HepG2 (cell line): ENCODE results near the gene ZNF28. TPM values are rescaled to one million over a fixed set of nuclear protein-coding genes. Genes with fewer than 3 reads are reported as not detected.
"Not testable (repeated sequence)": the region's sequence is repeated elsewhere in the genome, so short reads cannot be mapped to it uniquely, and the experiment has no call there.

Source experiments
- ELF3 ChIP-seq: IDR thresholded peaks from 2 replicates; pipeline ENCODE4 v1.6.1; 2016; ENCODE audit warnings: missing genetic modification reagents, missing compliant biosample characterization
- FOSL2 ChIP-seq: sonication (generic); formaldehyde crosslinking; IDR thresholded peaks from 2 replicates; pipeline ENCODE4 v1.4.0; 2020; ENCODE audit warnings: missing genetic modification reagents
- GATAD1 ChIP-seq: IDR thresholded peaks from 2 replicates; pipeline ENCODE4 v1.6.1; 2016; ENCODE audit warnings: missing genetic modification reagents, missing compliant biosample characterization
- HNF4A ChIP-seq: sonication (generic); formaldehyde crosslinking; IDR thresholded peaks from 2 replicates; pipeline ENCODE4 v1.4.0; 2020; ENCODE audit warnings: missing genetic modification reagents
- HOXA3 ChIP-seq: sonication (generic); formaldehyde crosslinking; IDR thresholded peaks from 2 replicates; pipeline ENCODE4 v1.5.0; 2020; ENCODE audit warnings: missing genetic modification reagents
- MAZ ChIP-seq, 2 experiments: sonication (generic) in 1 of 2; formaldehyde crosslinking in 1 of 2; IDR thresholded peaks; 2 replicates each; pipeline versions ENCODE4 v1.5.0 to v1.6.1; 2012 to 2020; ENCODE audit warnings: low read depth in 2 of 2, mild to moderate bottlenecking in 2 of 2, borderline replicate concordance in 1 of 2, improper control_type of control experiment in 1 of 2, low read length in 1 of 2, missing genetic modification reagents in 1 of 2, moderate library complexity in 1 of 2
- MED1 ChIP-seq: sonication (generic); formaldehyde crosslinking; IDR thresholded peaks from 2 replicates; pipeline ENCODE4 v1.4.0; 2020; ENCODE audit warnings: missing genetic modification reagents
- MIER3 ChIP-seq: IDR thresholded peaks from 2 replicates; pipeline ENCODE4 v1.6.1; 2016; ENCODE audit warnings: missing compliant biosample characterization, borderline replicate concordance
- MXI1 ChIP-seq: IDR thresholded peaks from 3 replicates; pipeline ENCODE4 v1.6.1; 2012; ENCODE audit warnings: low read depth, low read length, inconsistent platforms, borderline replicate concordance
- PHF5A ChIP-seq: IDR thresholded peaks from one replicate; pipeline ENCODE4 v1.6.1; 2018; ENCODE audit warnings: low read depth, missing genetic modification reagents; ENCODE audit not compliant: unreplicated experiment
- POGZ ChIP-seq: sonication (generic); formaldehyde crosslinking; IDR thresholded peaks from 2 replicates; pipeline ENCODE4 v1.4.0; 2020; ENCODE audit warnings: mild to moderate bottlenecking, missing genetic modification reagents
- POLR2AphosphoS5 ChIP-seq: IDR thresholded peaks from 2 replicates; pipeline ENCODE4 v1.6.1; 2012; ENCODE audit warnings: low read depth, low read length
- POLR2G ChIP-seq: fragments of 200-400 bp; formaldehyde crosslinking; IDR thresholded peaks from 2 replicates; pipeline ENCODE4 v1.6.1; 2018; ENCODE audit warnings: mild to moderate bottlenecking, low read depth, low read length, moderate library complexity
- PRDM15 ChIP-seq: sonication (generic); formaldehyde crosslinking; IDR thresholded peaks from 2 replicates; pipeline ENCODE4 v1.4.0; 2020; ENCODE audit warnings: missing genetic modification reagents
- SOX13 ChIP-seq, 3 experiments: fragments of 450-650 bp in 1 of 3; sonication (generic) in 1 of 3; formaldehyde crosslinking in 1 of 3; IDR thresholded peaks in 2 of 3; conservative IDR thresholded peaks in 1 of 3; 2 replicates each; pipeline versions ENCODE4 v1.5.0 to v1.6.1; 2016 to 2020; ENCODE audit warnings: antibody characterized with exemption in 1 of 3, mild to moderate bottlenecking in 1 of 3, missing compliant biosample characterization in 1 of 3, missing genetic modification reagents in 1 of 3, moderate library complexity in 1 of 3
- SRY ChIP-seq: sonication (generic); formaldehyde crosslinking; IDR thresholded peaks from 2 replicates; pipeline ENCODE4 v1.8.0; 2022; ENCODE audit warnings: mild to moderate bottlenecking, missing genetic modification reagents
- ZNF772 ChIP-seq: sonication (generic); formaldehyde crosslinking; IDR thresholded peaks from 2 replicates; pipeline ENCODE4 v1.5.0; 2020; ENCODE audit warnings: mild to moderate bottlenecking, missing genetic modification reagents
- ZNF788 ChIP-seq: sonication (generic); formaldehyde crosslinking; IDR thresholded peaks from 2 replicates; pipeline ENCODE4 v1.5.0; 2020; ENCODE audit warnings: mild to moderate bottlenecking, missing genetic modification reagents, borderline replicate concordance
- polyA plus RNA-seq, 8 experiments: library from polyadenylated mRNA; depleted of rRNA in 3 of 8; stranded (reverse) in 7 of 8; unstranded in 1 of 8; fragments of >200 nt; fragmentation: Illumina TruSeq in 4 of 8; extraction: Trizol in 4 of 8; gene quantifications; 2 replicates each; pipeline versions ENCODE4 v1.2.1 to v1.2.3, GENCODE V29; 2011 to 2016; ENCODE audit warnings: low read depth in 4 of 8, missing spikeins in 1 of 8, mixed read lengths in 1 of 8; ENCODE audit not compliant: insufficient read depth in 1 of 8
- total RNA-seq, 5 experiments: library from RNA; depleted of rRNA; stranded (reverse); fragments of >200 nt; fragmentation: Illumina TruSeq; extraction: Trizol; gene quantifications; 2 replicates each; pipeline ENCODE4 v1.2.3, GENCODE V29; 2016; ENCODE audit warnings: low read depth in 1 of 5
- TF ChIP-seq, protein P1 (sequence below): sonication (generic); formaldehyde crosslinking; IDR thresholded peaks from 2 replicates; pipeline ENCODE4 v1.4.0; 2020; ENCODE audit warnings: mild to moderate bottlenecking, missing genetic modification reagents

ZNF28 gene
- total and polyA plus RNA-seq, 2 of the 13 experiments (the other 11 are each of a cell fraction or from before 2014, with no cell fraction given): 5.0 to 16.0 TPM

GRCh38 chr19:52857378-52858191, 36.2 kb upstream of the ZNF28 start, which contains the start of gene ZNF468 (continued):
- TF ChIP-seq SOX13 (IDR thresholded peaks at IDR 0.05); MAZ (IDR thresholded peaks at IDR 0.05; ENCODE audit: borderline replicate concordance, low read depth, low read length): not testable (repeated sequence)
- TF ChIP-seq SOX13 (CRISPR knock-in tag; conservative IDR thresholded peaks at IDR 0.05 in 1 of 2, IDR thresholded peaks at IDR 0.05 in 1 of 2) (0 out of 4 replicates have a peak, but pooled peaks of 1 of the 2 experiments have one; percentile 7), MXI1 (peak; percentile 10; the same call in 1 of the 3 replicates), HNF4A (peak; percentile 69), MED1 (CRISPR knock-in tag) (peak; percentile 50; the same call in 1 of the 2 replicates), POLR2AphosphoS5 (peak; percentile 70), ZNF788 (peak; percentile 58; the same call in 1 of the 2 replicates), PHF5A (CRISPR knock-in tag) (peak; percentile 37), ELF3 (CRISPR knock-in tag) (peak; percentile 85), FOSL2 (CRISPR knock-in tag) (0 out of 2 replicates have a peak, but pooled peaks have one; percentile 14), POGZ (CRISPR knock-in tag) (peak; percentile 51; the same call in 1 of the 2 replicates), HOXA3 (CRISPR knock-in tag) (peak; percentile 20; the same call in 1 of the 2 replicates), MAZ (CRISPR knock-in tag; IDR thresholded peaks at IDR 0.05; ENCODE audit: low read depth) (peak; percentile 61; the same call in 1 of the 2 replicates), SRY (peak; percentile 52; the same call in 1 of the 2 replicates), PRDM15 (peak; percentile 89), ZNF772 (CRISPR knock-in tag) (peak; percentile 64; the same call in 1 of the 2 replicates), POLR2G (peak; percentile 69), MIER3 (CRISPR knock-in tag) (peak; percentile 27; the same call in 1 of the 2 replicates), GATAD1 (CRISPR knock-in tag) (peak; percentile 41; the same call in 1 of the 2 replicates)
- TF ChIP-seq, protein P1, sequence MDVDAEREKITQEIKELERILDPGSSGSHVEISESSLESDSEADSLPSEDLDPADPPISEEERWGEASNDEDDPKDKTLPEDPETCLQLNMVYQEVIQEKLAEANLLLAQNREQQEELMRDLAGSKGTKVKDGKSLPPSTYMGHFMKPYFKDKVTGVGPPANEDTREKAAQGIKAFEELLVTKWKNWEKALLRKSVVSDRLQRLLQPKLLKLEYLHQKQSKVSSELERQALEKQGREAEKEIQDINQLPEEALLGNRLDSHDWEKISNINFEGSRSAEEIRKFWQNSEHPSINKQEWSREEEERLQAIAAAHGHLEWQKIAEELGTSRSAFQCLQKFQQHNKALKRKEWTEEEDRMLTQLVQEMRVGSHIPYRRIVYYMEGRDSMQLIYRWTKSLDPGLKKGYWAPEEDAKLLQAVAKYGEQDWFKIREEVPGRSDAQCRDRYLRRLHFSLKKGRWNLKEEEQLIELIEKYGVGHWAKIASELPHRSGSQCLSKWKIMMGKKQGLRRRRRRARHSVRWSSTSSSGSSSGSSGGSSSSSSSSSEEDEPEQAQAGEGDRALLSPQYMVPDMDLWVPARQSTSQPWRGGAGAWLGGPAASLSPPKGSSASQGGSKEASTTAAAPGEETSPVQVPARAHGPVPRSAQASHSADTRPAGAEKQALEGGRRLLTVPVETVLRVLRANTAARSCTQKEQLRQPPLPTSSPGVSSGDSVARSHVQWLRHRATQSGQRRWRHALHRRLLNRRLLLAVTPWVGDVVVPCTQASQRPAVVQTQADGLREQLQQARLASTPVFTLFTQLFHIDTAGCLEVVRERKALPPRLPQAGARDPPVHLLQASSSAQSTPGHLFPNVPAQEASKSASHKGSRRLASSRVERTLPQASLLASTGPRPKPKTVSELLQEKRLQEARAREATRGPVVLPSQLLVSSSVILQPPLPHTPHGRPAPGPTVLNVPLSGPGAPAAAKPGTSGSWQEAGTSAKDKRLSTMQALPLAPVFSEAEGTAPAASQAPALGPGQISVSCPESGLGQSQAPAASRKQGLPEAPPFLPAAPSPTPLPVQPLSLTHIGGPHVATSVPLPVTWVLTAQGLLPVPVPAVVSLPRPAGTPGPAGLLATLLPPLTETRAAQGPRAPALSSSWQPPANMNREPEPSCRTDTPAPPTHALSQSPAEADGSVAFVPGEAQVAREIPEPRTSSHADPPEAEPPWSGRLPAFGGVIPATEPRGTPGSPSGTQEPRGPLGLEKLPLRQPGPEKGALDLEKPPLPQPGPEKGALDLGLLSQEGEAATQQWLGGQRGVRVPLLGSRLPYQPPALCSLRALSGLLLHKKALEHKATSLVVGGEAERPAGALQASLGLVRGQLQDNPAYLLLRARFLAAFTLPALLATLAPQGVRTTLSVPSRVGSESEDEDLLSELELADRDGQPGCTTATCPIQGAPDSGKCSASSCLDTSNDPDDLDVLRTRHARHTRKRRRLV: 0 out of 2 replicates have a peak, but pooled peaks have one; percentile 37
